Measurements from ENCODE around the gene FBXW11. TPM values are rescaled to one million over a fixed set of nuclear protein-coding genes. Genes with fewer than 3 reads are reported as not detected.
"Not testable (repeated sequence)": the region's sequence is repeated elsewhere in the genome, so short reads cannot be mapped to it uniquely, and the experiment has no call there.

Gene FBXW11
- total and polyA plus RNA-seq, 11 donors, result 7.8 to 110 (median 83.0) TPM

GRCh38 chr5:171945476-171945875 is 61.0 kb downstream of the FBXW11 start:
- Histone ChIP-seq H3K36me3 (no peaks in the 10 kb centered on the region), H3K9me3 (no peaks in the 10 kb centered on the region), H3K27me3 (no peaks in the 10 kb centered on the region), H3K4me1 (peaks cover 0 to 42% (median 28%) of the 10 kb centered on the region in 12 donors), H3K4me3 (no peak overlapping the region), H3K27ac (peak overlapping the region in 1 of 12 donors; percentile 15)
- ATAC-seq (no peak), DNase-seq (no peak)
- intact Hi-C loops (cut with DNase I), result no loop called here
- TF ChIP-seq, protein P1, sequence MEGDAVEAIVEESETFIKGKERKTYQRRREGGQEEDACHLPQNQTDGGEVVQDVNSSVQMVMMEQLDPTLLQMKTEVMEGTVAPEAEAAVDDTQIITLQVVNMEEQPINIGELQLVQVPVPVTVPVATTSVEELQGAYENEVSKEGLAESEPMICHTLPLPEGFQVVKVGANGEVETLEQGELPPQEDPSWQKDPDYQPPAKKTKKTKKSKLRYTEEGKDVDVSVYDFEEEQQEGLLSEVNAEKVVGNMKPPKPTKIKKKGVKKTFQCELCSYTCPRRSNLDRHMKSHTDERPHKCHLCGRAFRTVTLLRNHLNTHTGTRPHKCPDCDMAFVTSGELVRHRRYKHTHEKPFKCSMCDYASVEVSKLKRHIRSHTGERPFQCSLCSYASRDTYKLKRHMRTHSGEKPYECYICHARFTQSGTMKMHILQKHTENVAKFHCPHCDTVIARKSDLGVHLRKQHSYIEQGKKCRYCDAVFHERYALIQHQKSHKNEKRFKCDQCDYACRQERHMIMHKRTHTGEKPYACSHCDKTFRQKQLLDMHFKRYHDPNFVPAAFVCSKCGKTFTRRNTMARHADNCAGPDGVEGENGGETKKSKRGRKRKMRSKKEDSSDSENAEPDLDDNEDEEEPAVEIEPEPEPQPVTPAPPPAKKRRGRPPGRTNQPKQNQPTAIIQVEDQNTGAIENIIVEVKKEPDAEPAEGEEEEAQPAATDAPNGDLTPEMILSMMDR (IDR thresholded peaks at IDR 0.05), result no peak
- no peak for TF ChIP-seq POLR2A (IDR thresholded peaks at IDR 0.05)
- 82 to 86% (median 84%) methylated on average over 4 of the region's 4 CpGs for WGBS, 4 donors

GRCh38 chr5:171945066-171945465 is 61.4 kb downstream of the FBXW11 start:
- TF ChIP-seq, protein P1 (IDR thresholded peaks at IDR 0.05), result no peak
- TF ChIP-seq POLR2A (IDR thresholded peaks at IDR 0.05), result no peak
- Histone ChIP-seq H3K4me3 (no peak overlapping the region), H3K4me1 (peaks cover 0 to 46% (median 32%) of the 10 kb centered on the region in 12 donors), H3K36me3 (no peaks in the 10 kb centered on the region), H3K27ac (peak overlapping the region in 1 of 12 donors; percentile 15), H3K9me3 (no peaks in the 10 kb centered on the region), H3K27me3 (no peaks in the 10 kb centered on the region)
- intact Hi-C loops (cut with DNase I), result no loop called here
- no peak for ATAC-seq
- 62 to 78% (median 72%) methylated on average over 2 of the region's 2 CpGs for WGBS, 4 donors
- no peak for DNase-seq

DNA sequence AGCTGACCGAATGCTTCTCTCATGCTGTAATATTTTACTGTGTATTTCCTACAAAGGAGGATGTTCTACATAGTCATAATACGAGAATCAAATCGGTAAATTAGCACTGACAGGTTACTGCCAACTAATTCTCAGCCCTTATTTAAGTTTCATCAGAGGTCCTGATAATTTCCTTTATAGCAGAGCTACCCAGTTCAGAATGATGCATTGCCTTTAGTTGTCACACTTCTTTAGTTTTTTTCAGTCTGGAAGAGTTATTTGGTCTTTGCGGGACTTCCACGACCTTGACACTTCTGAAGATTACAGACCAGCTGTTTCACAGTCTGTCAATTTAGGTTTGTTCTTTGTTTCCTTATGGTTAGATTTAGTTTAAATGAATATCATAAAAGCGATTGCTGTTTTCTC is 64.3 kb downstream of the FBXW11 start:
- H3K36me3 ChIP-seq; DNase-seq; H3K9me3 ChIP-seq; intact Hi-C loops (cut with DNase I); ATAC-seq; H3K27me3 ChIP-seq; H3K4me3 ChIP-seq: not testable (repeated sequence)
- Histone ChIP-seq H3K27ac (peak overlapping the region in 2 of 12 donors; percentile 7 to 8), H3K4me1 (peaks cover 0 to 46% (median 33%) of the 10 kb centered on the region in 12 donors)
- WGBS, 4 donors, result 56 to 63% (median 60%) methylated on average over 4 of the region's 6 CpGs

DNA sequence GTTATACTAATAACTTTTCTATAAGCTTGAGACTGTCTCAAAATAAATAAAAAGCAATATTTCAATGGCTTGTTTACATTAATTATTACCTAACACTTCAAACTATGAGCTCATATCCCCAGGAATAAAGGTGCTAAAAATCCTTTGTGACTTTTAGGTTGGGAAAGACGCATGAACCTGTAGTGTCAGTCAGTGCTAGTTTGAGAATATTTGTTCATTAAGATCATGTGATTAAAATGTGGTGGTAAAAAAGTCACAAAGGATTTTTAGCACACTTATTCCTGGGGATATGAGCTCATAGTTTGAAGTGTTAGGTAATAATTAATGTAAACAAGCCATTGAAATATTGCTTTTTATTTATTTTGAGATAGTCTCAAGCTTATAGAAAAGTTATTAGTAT is 64.8 kb downstream of the FBXW11 start:
- WGBS, 4 donors, result 42 to 63% (median 59%) methylated on average over 1 of the region's 1 CpG
- DNase-seq; H3K4me3 ChIP-seq; H3K27ac ChIP-seq; intact Hi-C loops (cut with DNase I); H3K9me3 ChIP-seq; H3K36me3 ChIP-seq; H3K27me3 ChIP-seq: not testable (repeated sequence)
- ATAC-seq, result peak in 1 of 4 donors; percentile 21
- H3K4me1 ChIP-seq, result peaks cover 0 to 46% (median 33%) of the 10 kb centered on the region in 12 donors

GRCh38 chr5:171941275-171941674 is 65.2 kb downstream of the FBXW11 start:
- intact Hi-C loops (cut with DNase I); H3K27ac ChIP-seq; H3K36me3 ChIP-seq; H3K27me3 ChIP-seq; H3K9me3 ChIP-seq; H3K4me3 ChIP-seq; DNase-seq; ATAC-seq: not testable (repeated sequence)
- H3K4me1 ChIP-seq, result peaks cover 0 to 46% (median 33%) of the 10 kb centered on the region in 12 donors
- 52 to 67% (median 57%) methylated on average over 2 to 3 of the region's 5 CpGs for WGBS, 4 donors

DNA sequence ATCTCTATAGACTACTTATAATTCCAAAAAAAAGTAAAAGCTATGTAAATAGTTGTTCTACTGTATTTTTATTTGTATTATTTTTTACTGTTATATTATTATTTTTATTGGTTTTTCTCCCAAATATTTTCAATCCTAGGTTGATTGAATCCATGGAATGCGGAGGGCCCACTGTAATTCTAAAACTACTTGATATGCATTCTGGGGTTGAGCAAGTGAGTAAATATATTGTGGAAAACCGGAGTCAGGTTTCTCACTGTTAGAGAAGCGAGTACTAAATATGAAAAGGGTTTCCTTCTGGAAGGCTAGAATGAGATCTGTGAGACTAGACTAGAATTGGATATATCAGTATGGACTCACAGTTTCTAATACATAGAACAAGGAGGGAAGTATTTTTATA is 66.5 kb downstream of the FBXW11 start:
- TF ChIP-seq, protein P1 (IDR thresholded peaks at IDR 0.05), result no peak
- TF ChIP-seq POLR2A (IDR thresholded peaks at IDR 0.05), result no peak
- WGBS, 4 donors, result 95 to 97% (median 96%) methylated on average over 3 of the region's 3 CpGs
- H3K27me3 ChIP-seq, result no peaks in the 10 kb centered on the region
- H3K4me1 ChIP-seq, result peaks cover 0 to 38% (median 27%) of the 10 kb centered on the region in 12 donors
- H3K4me3 ChIP-seq, result no peak overlapping the region
- H3K36me3 ChIP-seq, result no peaks in the 10 kb centered on the region
- ATAC-seq, result no peak
- peak overlapping the region in 4 of 12 donors; percentile 15 to 50 (median 25) for H3K27ac ChIP-seq
- H3K9me3 ChIP-seq, result peaks cover 0 to 8% (median 2%) of the 10 kb centered on the region in 12 donors
- intact Hi-C loops (cut with DNase I), result no loop called here
- DNase-seq, result no peak

All from heart left ventricle (tissue), 16 donors.